ENCODE results near the gene MPC1.

- TF ChIP-seq, protein P1, sequence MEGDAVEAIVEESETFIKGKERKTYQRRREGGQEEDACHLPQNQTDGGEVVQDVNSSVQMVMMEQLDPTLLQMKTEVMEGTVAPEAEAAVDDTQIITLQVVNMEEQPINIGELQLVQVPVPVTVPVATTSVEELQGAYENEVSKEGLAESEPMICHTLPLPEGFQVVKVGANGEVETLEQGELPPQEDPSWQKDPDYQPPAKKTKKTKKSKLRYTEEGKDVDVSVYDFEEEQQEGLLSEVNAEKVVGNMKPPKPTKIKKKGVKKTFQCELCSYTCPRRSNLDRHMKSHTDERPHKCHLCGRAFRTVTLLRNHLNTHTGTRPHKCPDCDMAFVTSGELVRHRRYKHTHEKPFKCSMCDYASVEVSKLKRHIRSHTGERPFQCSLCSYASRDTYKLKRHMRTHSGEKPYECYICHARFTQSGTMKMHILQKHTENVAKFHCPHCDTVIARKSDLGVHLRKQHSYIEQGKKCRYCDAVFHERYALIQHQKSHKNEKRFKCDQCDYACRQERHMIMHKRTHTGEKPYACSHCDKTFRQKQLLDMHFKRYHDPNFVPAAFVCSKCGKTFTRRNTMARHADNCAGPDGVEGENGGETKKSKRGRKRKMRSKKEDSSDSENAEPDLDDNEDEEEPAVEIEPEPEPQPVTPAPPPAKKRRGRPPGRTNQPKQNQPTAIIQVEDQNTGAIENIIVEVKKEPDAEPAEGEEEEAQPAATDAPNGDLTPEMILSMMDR (IDR thresholded peaks at IDR 0.05): no peak
- TF ChIP-seq POLR2A (IDR thresholded peaks at IDR 0.05): no peak
Measured at GRCh38 chr6:166423781-166424180, 41.0 kb upstream of the MPC1 start.

Data from lower leg skin (tissue), 3 donors.